ENCODE measurements around the gene PNPLA1.

PNPLA1 gene

GRCh38 chr6:36246506-36247268 is 23.2 kb upstream of the PNPLA1 start:
- Histone ChIP-seq H3K4me3 (ENCODE audit: insufficient read depth, low read length, poor library complexity, severe bottlenecking) (no peak overlapping the region), H3F3A (ENCODE audit: insufficient read depth) (no peaks in the 10 kb centered on the region)

GRCh38 chr6:36247693-36248092 is 22.2 kb upstream of the PNPLA1 start:
- no peaks in the 10 kb centered on the region for H3K79me2 ChIP-seq (ENCODE audit: insufficient read depth, low read length)
- H3K4me2 ChIP-seq (ENCODE audit: low read depth, low read length, poor library complexity, severe bottlenecking) = no peak overlapping the region
- H3K9me2 ChIP-seq (replicated peaks; ENCODE audit: insufficient read depth, low read length) = no peaks in the 10 kb centered on the region
- H3F3A ChIP-seq (ENCODE audit: insufficient read depth) = no peaks in the 10 kb centered on the region
- H3K27ac ChIP-seq (ENCODE audit: low read depth, low read length) = no peak overlapping the region
- no peaks in the 10 kb centered on the region for H3K9me3 ChIP-seq (ENCODE audit: insufficient read depth, low read length)
- no peaks in the 10 kb centered on the region for H3K36me3 ChIP-seq (ENCODE audit: low read length)
- H3K27me3 ChIP-seq (ENCODE audit: low read length) = no peaks in the 10 kb centered on the region
- no peak for TF ChIP-seq EZH2phosphoT487 (conservative IDR thresholded peaks at IDR 0.05; ENCODE audit: low read length)
- no peak for TF ChIP-seq CTCF (IDR thresholded peaks at IDR 0.05; ENCODE audit: insufficient read depth, low read length, poor library complexity, severe bottlenecking)
- H3K9ac ChIP-seq (ENCODE audit: low read length) = no peak overlapping the region
- no peak overlapping the region for H3K4me3 ChIP-seq (ENCODE audit: insufficient read depth, low read length, poor library complexity, severe bottlenecking)
- H2AFZ ChIP-seq (ENCODE audit: low read depth, low read length, severe bottlenecking) = no peak overlapping the region
- no peaks in the 10 kb centered on the region for H4K20me1 ChIP-seq (ENCODE audit: low read depth, low read length)

More at GRCh38 chr6:36246506-36247268, 23.2 kb upstream of the PNPLA1 start:
- Histone ChIP-seq H3K4me2 (ENCODE audit: low read depth, low read length, poor library complexity, severe bottlenecking) (no peak overlapping the region), H3K27ac (ENCODE audit: low read depth, low read length) (no peak overlapping the region), H2AFZ (ENCODE audit: low read depth, low read length, severe bottlenecking) (no peak overlapping the region), H3K27me3 (ENCODE audit: low read length) (no peaks in the 10 kb centered on the region), H4K20me1 (ENCODE audit: low read depth, low read length) (no peaks in the 10 kb centered on the region), H3K36me3 (ENCODE audit: low read length) (no peaks in the 10 kb centered on the region), H3K9me3 (ENCODE audit: insufficient read depth, low read length) (no peaks in the 10 kb centered on the region), H3K79me2 (ENCODE audit: insufficient read depth, low read length) (no peaks in the 10 kb centered on the region), H3K9ac (ENCODE audit: low read length) (no peak overlapping the region), H3K9me2 (replicated peaks; ENCODE audit: insufficient read depth, low read length) (no peaks in the 10 kb centered on the region)
- TF ChIP-seq EZH2phosphoT487 (conservative IDR thresholded peaks at IDR 0.05; ENCODE audit: low read length) (no peak), CTCF (IDR thresholded peaks at IDR 0.05; ENCODE audit: insufficient read depth, low read length, poor library complexity, severe bottlenecking) (no peak)

GRCh38 chr6:36248980-36249379 is 20.9 kb upstream of the PNPLA1 start:
- TF ChIP-seq CTCF (IDR thresholded peaks at IDR 0.05; ENCODE audit: insufficient read depth, low read length, poor library complexity, severe bottlenecking) (no peak), EZH2phosphoT487 (conservative IDR thresholded peaks at IDR 0.05; ENCODE audit: low read length) (no peak)
- no peaks in the 10 kb centered on the region for H3F3A ChIP-seq (ENCODE audit: insufficient read depth)
- H3K27ac ChIP-seq (ENCODE audit: low read depth, low read length) = no peak overlapping the region
- H3K27me3 ChIP-seq (ENCODE audit: low read length) = no peaks in the 10 kb centered on the region
- H3K9me2 ChIP-seq (replicated peaks; ENCODE audit: insufficient read depth, low read length) = no peaks in the 10 kb centered on the region
- no peaks in the 10 kb centered on the region for H3K9me3 ChIP-seq (ENCODE audit: insufficient read depth, low read length)
- no peaks in the 10 kb centered on the region for H3K79me2 ChIP-seq (ENCODE audit: insufficient read depth, low read length)
- no peak overlapping the region for H3K4me3 ChIP-seq (ENCODE audit: insufficient read depth, low read length, poor library complexity, severe bottlenecking)
- H2AFZ ChIP-seq (ENCODE audit: low read depth, low read length, severe bottlenecking) = no peak overlapping the region
- H3K4me2 ChIP-seq (ENCODE audit: low read depth, low read length, poor library complexity, severe bottlenecking) = no peak overlapping the region
- H3K36me3 ChIP-seq (ENCODE audit: low read length) = no peaks in the 10 kb centered on the region
- H4K20me1 ChIP-seq (ENCODE audit: low read depth, low read length) = no peaks in the 10 kb centered on the region
- no peak overlapping the region for H3K9ac ChIP-seq (ENCODE audit: low read length)
